Cardiac muscle cell (in vitro differentiated cells and primary cell): ENCODE data around the gene SYNPO2. TPM values are rescaled to one million over a fixed set of nuclear protein-coding genes. Genes with fewer than 3 reads are reported as not detected.
A peak's percentile ranks its signal among the peaks of the same experiment; 100 is the strongest.
"Not testable (repeated sequence)": the region's sequence is repeated elsewhere in the genome, so short reads cannot be mapped to it uniquely, and the experiment has no call there.

ENCODE experiments used
- DNase-seq, 2 donors: peaks; one replicate each; pipeline versions ENCODE4 v3.0.0 to v3.0.0-alpha.2; 2010 to 2017; ENCODE audit warnings: low read depth in 1 of 2, low spot score in 1 of 2
- H3K27ac ChIP-seq: fragments of 200-600 bp; sonication (generic); 2 replicates; pipeline ENCODE4 v1.5.1; 2016
- H3K27me3 ChIP-seq: fragments of 200-600 bp; sonication (generic); 2 replicates; pipeline ENCODE4 v1.6.0; 2016; ENCODE audit warnings: control low read depth
- H3K36me3 ChIP-seq: fragments of 200-600 bp; sonication (generic); 2 replicates; pipeline ENCODE4 v1.5.1; 2016; ENCODE audit warnings: control low read depth
- H3K4me1 ChIP-seq: fragments of 200-600 bp; sonication (generic); 2 replicates; pipeline ENCODE4 v1.8.1; 2017; ENCODE audit warnings: low read depth, mild to moderate bottlenecking, mixed run types
- H3K4me3 ChIP-seq: fragments of 200-600 bp; sonication (generic); 2 replicates; pipeline ENCODE4 v1.5.1; 2016; ENCODE audit warnings: mild to moderate bottlenecking
- H3K9me3 ChIP-seq: fragments of 200-600 bp; sonication (generic); 2 replicates; pipeline ENCODE4 v1.5.1; 2017; ENCODE audit warnings: low read depth, mild to moderate bottlenecking, control low read depth
- CTCF ChIP-seq: IDR thresholded peaks from 2 replicates; pipeline ENCODE4 v1.5.1; 2012; ENCODE audit warnings: low read depth, mild to moderate bottlenecking, low read length
- polyA plus RNA-seq: library from polyadenylated mRNA; unstranded; fragments of >200 nt; fragmentation: Nextera tagmentation; extraction: Ambion mirVana; gene quantifications from 2 replicates; pipeline ENCODE4 v1.2.1, GENCODE V29; 2016
- total RNA-seq: library from RNA; depleted of rRNA; stranded (reverse); fragments of >200 nt; gene quantifications from 2 replicates; pipeline ENCODE4 v1.2.3, GENCODE V29; 2016

Gene SYNPO2
- total and polyA plus RNA-seq, 2 experiments from 2014 or later: 14.7 to 35.6 TPM

DNA sequence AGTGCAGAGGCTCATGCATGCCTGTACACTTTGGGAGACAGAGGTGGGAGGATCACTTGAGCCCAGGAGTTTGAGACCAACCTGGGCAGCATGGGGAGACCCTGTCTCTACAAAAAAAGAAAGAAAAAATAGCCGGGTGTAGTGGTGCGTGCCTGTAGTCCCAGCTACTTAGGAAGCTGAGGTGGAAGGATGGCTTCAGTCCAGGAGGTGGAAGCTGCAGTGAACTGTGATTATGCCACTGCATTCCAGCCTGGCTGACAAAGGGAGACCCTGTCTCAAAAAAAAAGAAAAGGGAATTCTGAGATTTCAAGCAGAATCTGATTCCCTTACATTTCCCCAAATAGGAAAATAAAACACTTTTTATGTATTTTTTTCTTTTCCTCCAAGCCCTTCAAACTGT, 83.5 kb downstream of the SYNPO2 start:
- Histone ChIP-seq H3K27ac (no peak overlapping the region), H3K9me3 (no peaks in the 10 kb centered on the region), H3K36me3 (no peaks in the 10 kb centered on the region), H3K27me3 (no peaks in the 10 kb centered on the region), H3K4me1 (peaks cover 20% of the 10 kb centered on the region), H3K4me3 (no peak overlapping the region)
- TF ChIP-seq CTCF: no peak
- DNase-seq: no peak

DNA sequence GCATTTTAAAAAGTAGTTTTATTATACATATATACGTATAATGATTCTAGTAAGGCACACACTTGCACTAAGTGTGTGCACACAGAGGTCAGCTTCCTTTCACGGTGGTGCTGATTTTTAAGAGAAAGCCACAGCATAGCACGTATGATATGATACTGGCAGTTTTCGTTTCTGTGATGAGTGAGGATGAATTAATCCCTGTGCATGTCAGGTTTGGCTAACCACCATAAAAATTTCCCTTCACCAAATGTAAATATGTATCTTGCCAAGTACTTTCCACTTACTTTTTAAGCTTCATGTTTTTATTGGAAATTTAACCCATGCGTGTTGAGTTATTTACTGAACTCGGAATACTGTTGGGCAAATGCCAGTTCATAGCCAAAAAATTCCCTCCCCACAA, 84.6 kb downstream of the SYNPO2 start:
- Histone ChIP-seq H3K27me3 (no peaks in the 10 kb centered on the region), H3K36me3 (no peaks in the 10 kb centered on the region), H3K4me3 (no peak overlapping the region), H3K9me3 (no peaks in the 10 kb centered on the region), H3K4me1 (peaks cover 9% of the 10 kb centered on the region), H3K27ac (no peak overlapping the region)
- no peak for DNase-seq
- TF ChIP-seq CTCF: no peak

DNA sequence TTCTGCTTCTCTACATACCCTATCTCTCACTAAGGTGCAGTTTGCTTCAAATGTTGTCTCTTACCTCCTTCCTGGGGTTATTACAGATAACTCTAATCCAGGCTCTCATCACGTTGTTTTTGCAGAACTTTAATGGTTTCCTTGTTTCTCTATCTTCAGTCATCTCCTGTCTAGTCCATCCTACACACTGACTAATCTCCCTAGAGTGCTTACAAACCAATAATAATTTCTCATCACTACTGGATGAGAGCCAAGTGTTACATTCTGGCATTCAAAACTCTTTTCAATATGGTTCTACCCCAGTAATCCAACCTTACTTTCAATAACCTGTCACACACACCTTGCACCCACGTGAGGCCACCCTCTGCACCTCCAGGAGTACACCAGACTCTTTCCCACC, 86.1 kb downstream of the SYNPO2 start:
- peak in 1 of 2 donors; percentile 32 for DNase-seq
- TF ChIP-seq CTCF: no peak

GRCh38 chr4:118975449-118976192, 87.0 kb downstream of the SYNPO2 start:
- Histone ChIP-seq H3K9me3 (no peaks in the 10 kb centered on the region), H3K36me3 (no peaks in the 10 kb centered on the region), H3K27me3 (no peaks in the 10 kb centered on the region), H3K27ac (no peak overlapping the region), H3K4me1 (peaks cover 4% of the 10 kb centered on the region), H3K4me3 (no peak overlapping the region)
- TF ChIP-seq CTCF: no peak
- no peak for DNase-seq

More for the DNA sequence above, 86.1 kb downstream of the SYNPO2 start:
- no peaks in the 10 kb centered on the region for H3K9me3 ChIP-seq
- H3K27ac ChIP-seq: no peak overlapping the region
- H3K27me3 ChIP-seq: no peaks in the 10 kb centered on the region
- no peaks in the 10 kb centered on the region for H3K36me3 ChIP-seq
- H3K4me1 ChIP-seq: peaks cover 3% of the 10 kb centered on the region
- H3K4me3 ChIP-seq: no peak overlapping the region

DNA sequence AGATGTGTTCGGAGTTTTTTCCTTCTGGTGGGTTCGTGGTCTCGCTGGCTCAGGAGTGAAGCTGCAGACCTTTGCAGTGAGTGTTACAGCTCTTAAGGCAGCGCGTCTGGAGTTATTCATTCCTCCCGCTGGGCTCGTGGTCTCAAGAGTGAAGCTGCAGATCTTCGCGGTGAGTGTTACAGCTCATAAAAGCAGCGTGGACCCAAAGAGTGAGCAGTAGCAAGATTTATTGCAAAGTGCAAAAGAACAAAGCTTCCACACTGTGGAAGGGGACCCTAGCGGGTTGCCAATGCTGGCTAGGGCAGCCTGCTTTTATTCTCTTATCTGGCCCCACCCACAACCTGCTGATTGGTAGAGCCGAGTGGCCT, 87.5 kb downstream of the SYNPO2 start:
- H3K9me3 ChIP-seq, H3K4me3 ChIP-seq, H3K27ac ChIP-seq, H3K27me3 ChIP-seq, H3K36me3 ChIP-seq, DNase-seq, H3K4me1 ChIP-seq: not testable (repeated sequence)

- DNase-seq, H3K27ac ChIP-seq: not testable (repeated sequence)
These were observed 88.4 kb downstream of the SYNPO2 start for GRCh38 chr4:118977100-118977499.

More at GRCh38 chr4:118977100-118977499, 88.4 kb downstream of the SYNPO2 start:
- H3K36me3 ChIP-seq, H3K9me3 ChIP-seq, H3K4me3 ChIP-seq, H3K4me1 ChIP-seq, H3K27me3 ChIP-seq: not testable (repeated sequence)
